K562 (cell line): ENCODE results near the gene EPHA10. TPM values are rescaled to one million over a fixed set of nuclear protein-coding genes. Genes with fewer than 3 reads are reported as not detected.

ENCODE experiments used
- BACH1 ChIP-seq: fragments of 200-800 bp; sonication (Bioruptor generic); IDR thresholded peaks from 2 replicates; pipeline ENCODE4 v1.6.1; 2016; ENCODE audit warnings: missing genetic modification characterization, missing compliant biosample characterization
- CHD2 ChIP-seq: IDR thresholded peaks from 2 replicates; pipeline ENCODE4 v1.6.1; 2011; ENCODE audit warnings: low read depth, low read length
- EHMT2 ChIP-seq: fragments of 450-650 bp; IDR thresholded peaks from 2 replicates; pipeline ENCODE4 v1.6.1; 2018; ENCODE audit warnings: antibody characterized with exemption
- ELK1 ChIP-seq: sonication (generic); formaldehyde crosslinking; IDR thresholded peaks from 2 replicates; pipeline ENCODE4 v1.8.1; 2022; ENCODE audit warnings: missing genetic modification reagents
- HBP1 ChIP-seq: fragments of 450-650 bp; formaldehyde crosslinking; IDR thresholded peaks from 2 replicates; pipeline ENCODE4 v1.4.0; 2022; ENCODE audit warnings: missing genetic modification characterization
- HDGF ChIP-seq: fragments of 450-650 bp; IDR thresholded peaks from 2 replicates; pipeline ENCODE4 v1.6.1; 2016
- KAT7 ChIP-seq: sonication (generic); formaldehyde crosslinking; IDR thresholded peaks from 2 replicates; pipeline ENCODE4 v1.8.0; 2022; ENCODE audit warnings: missing genetic modification reagents, mild to moderate bottlenecking, borderline replicate concordance
- MXI1 ChIP-seq: IDR thresholded peaks from 2 replicates; pipeline ENCODE4 v1.6.1; 2011; ENCODE audit warnings: low read depth, mild to moderate bottlenecking, improper control_type of control experiment, low read length
- NFATC3 ChIP-seq: fragments of 450-650 bp; IDR thresholded peaks from 2 replicates; pipeline ENCODE4 v1.6.1; 2017; ENCODE audit warnings: mild to moderate bottlenecking
- OTX1 ChIP-seq: fragments of 450-650 bp; formaldehyde crosslinking; IDR thresholded peaks from 2 replicates; pipeline ENCODE4 v1.4.0; 2022; ENCODE audit warnings: mild to moderate bottlenecking
- POLR2G ChIP-seq: fragments of 200-400 bp; formaldehyde crosslinking; IDR thresholded peaks from 2 replicates; pipeline ENCODE4 v1.6.1; 2017; ENCODE audit warnings: low read depth, mild to moderate bottlenecking, antibody characterized with exemption, low read length, moderate library complexity
- POU5F1 ChIP-seq: fragments of 150-350 bp; IDR thresholded peaks from 2 replicates; pipeline ENCODE4 v1.6.1; 2014; ENCODE audit warnings: borderline replicate concordance, low read length, low read depth, mild to moderate bottlenecking; ENCODE audit not compliant: partially characterized antibody
- RBM39 ChIP-seq: fragments of 200-400 bp; formaldehyde crosslinking; optimal IDR thresholded peaks from 2 replicates; pipeline ENCODE3; 2018; ENCODE audit warnings: low read depth, low read length
- TEAD4 ChIP-seq, 2 experiments: sonication (generic) in 1 of 2; formaldehyde crosslinking in 1 of 2; IDR thresholded peaks; 2 replicates each; pipeline versions ENCODE4 v1.6.1 to v1.8.0; 2012 to 2022; ENCODE audit warnings: borderline replicate concordance in 1 of 2, inconsistent platforms in 1 of 2, low read length in 1 of 2, mild to moderate bottlenecking in 1 of 2, missing genetic modification reagents in 1 of 2
- ZBTB5 ChIP-seq: fragments of 450-650 bp; IDR thresholded peaks from 2 replicates; pipeline ENCODE4 v1.6.1; 2017; ENCODE audit warnings: antibody characterized with exemption
- ZNF398 ChIP-seq: fragments of 250-450 bp; sonication (Bioruptor Pico); IDR thresholded peaks from 2 replicates; pipeline ENCODE4 v1.8.0; 2021; ENCODE audit warnings: moderate library complexity, mild to moderate bottlenecking, inconsistent platforms
- polyA plus RNA-seq, 8 experiments: library from polyadenylated mRNA; depleted of rRNA in 4 of 8; stranded (reverse) in 5 of 8; unstranded in 3 of 8; fragments of >200 nt; fragmentation: Nextera tagmentation in 2 of 8; fragmentation: Illumina TruSeq in 1 of 8; extraction: Ambion mirVana in 2 of 8; extraction: Trizol in 1 of 8; gene quantifications; 2 replicates each; pipeline versions ENCODE4 v1.2.1 to v1.2.3, GENCODE V29; 2011 to 2014; ENCODE audit warnings: inconsistent platforms in 1 of 8, missing spikeins in 1 of 8
- total RNA-seq, 7 experiments: library from RNA; depleted of rRNA in 6 of 7; stranded (reverse); fragments of >200 nt in 6 of 7; fragmentation: Illumina TruSeq in 2 of 7; extraction: Trizol in 2 of 7; gene quantifications; 2 replicates each; pipeline versions ENCODE4 v1.2.1 to v1.2.3, GENCODE V29; 2011 to 2021; ENCODE audit warnings: low replicate concordance in 1 of 7
- TF ChIP-seq, protein P1 (sequence below): fragments of 250-450 bp; sonication (Bioruptor Pico); IDR thresholded peaks from 2 replicates; pipeline ENCODE4 v1.5.0; 2021; ENCODE audit warnings: mild to moderate bottlenecking, borderline replicate concordance

Gene EPHA10
- total and polyA plus RNA-seq, 9 of the 15 experiments (the other 6 are each of a cell fraction or from before 2014, with no cell fraction given) = 0.03 TPM; not detected in 8

DNA sequence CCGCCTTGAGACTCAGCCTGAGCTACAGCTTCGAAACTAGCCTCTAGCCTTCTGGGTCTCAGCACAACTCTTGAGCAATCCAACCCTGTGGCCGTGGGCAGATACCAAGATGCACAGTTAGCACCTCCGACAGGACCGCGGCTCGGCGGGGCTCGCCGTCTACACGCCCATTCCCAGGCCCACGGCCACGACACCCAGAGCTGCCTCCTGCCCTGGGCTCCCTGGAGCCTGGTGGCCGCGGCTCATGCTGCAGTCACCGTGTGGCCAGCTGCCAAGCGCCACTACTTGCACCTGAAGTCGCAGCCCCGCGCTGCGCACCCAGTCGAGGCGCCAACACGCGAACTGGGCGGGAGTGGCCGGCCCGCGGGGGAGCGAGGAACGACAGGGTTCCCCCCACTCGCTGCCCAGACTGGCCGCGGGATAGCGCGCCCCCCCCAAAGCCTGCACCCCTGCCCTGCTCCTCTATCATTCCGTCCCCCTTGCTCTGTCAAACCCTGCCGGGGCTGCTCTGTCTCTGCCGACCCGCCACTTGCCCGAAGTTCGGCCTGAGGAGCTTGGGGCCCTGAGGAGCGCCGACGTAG, 73.3 kb downstream of the EPHA10 start (continued):
- no peak for TF ChIP-seq ELK1
- TF ChIP-seq KAT7 (CRISPR knock-in tag) = peak; percentile 56; the same call in 1 of the 2 replicates
- TF ChIP-seq EHMT2 = no peak
- TF ChIP-seq NFATC3 = peak; percentile 99
- TF ChIP-seq BACH1 = no peak
- TF ChIP-seq TEAD4 (IDR thresholded peaks at IDR 0.05; ENCODE audit: low read length) = no peak
- TF ChIP-seq TEAD4 (CRISPR knock-in tag; IDR thresholded peaks at IDR 0.05; ENCODE audit: borderline replicate concordance) = no peak
- no peak for TF ChIP-seq CHD2
- no peak for TF ChIP-seq RBM39
- no peak for TF ChIP-seq ZNF398 (CRISPR knock-in tag)
- TF ChIP-seq HBP1 = no peak
- TF ChIP-seq OTX1 (CRISPR knock-in tag) = no peak
- TF ChIP-seq, protein P1, sequence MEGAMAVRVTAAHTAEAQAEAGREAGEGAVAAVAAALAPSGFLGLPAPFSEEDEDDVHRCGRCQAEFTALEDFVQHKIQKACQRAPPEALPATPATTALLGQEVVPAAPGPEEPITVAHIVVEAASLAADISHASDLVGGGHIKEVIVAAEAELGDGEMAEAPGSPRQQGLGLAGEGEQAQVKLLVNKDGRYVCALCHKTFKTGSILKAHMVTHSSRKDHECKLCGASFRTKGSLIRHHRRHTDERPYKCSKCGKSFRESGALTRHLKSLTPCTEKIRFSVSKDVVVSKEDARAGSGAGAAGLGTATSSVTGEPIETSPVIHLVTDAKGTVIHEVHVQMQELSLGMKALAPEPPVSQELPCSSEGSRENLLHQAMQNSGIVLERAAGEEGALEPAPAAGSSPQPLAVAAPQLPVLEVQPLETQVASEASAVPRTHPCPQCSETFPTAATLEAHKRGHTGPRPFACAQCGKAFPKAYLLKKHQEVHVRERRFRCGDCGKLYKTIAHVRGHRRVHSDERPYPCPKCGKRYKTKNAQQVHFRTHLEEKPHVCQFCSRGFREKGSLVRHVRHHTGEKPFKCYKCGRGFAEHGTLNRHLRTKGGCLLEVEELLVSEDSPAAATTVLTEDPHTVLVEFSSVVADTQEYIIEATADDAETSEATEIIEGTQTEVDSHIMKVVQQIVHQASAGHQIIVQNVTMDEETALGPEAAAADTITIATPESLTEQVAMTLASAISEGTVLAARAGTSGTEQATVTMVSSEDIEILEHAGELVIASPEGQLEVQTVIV (CRISPR knock-in tag) = no peak
- no peak for TF ChIP-seq MXI1
- TF ChIP-seq HDGF = no peak
- no peak for TF ChIP-seq ZBTB5
- TF ChIP-seq POU5F1 = no peak
- peak; percentile 55 for TF ChIP-seq POLR2G
